Measurements from ENCODE around the gene EBF3.

GRCh38 chr10:129880191-129880870, 83.7 kb downstream of the EBF3 start:
- no peak for TF ChIP-seq CTCF (conservative IDR thresholded peaks at IDR 0.05; ENCODE audit: low read depth, low read length)
- TF ChIP-seq EZH2 (IDR thresholded peaks at IDR 0.05; ENCODE audit: borderline replicate concordance, low read depth, low read length, poor library complexity, severe bottlenecking) = no peak

Measured in A673 (cell line).